ENCODE data around the gene SPATA46.

DNA sequence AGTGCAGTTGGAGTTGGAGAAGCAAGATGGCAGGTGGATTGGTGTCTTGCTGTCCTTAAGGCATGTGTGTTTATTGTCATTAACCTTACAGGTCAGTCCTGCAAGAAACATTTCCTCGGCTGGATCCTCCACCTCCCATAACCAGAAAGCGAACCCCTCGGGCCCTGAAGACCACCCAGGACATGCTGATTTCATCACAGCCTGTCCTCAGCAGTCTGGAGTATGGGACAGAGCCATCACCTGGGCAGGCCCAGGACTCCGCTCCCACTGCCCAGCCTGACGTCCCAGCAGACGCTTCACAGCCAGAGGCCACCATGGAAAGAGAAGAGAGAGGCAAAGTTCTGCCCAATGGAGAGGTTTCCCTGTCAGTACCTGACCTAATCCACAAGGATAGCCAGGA is 6.4 kb upstream of the SPATA46 start:
- TF ChIP-seq CTCF (optimal IDR thresholded peaks at IDR 0.05 in 1 of 3, IDR thresholded peaks at IDR 0.05 in 1 of 3, conservative IDR thresholded peaks at IDR 0.05 in 1 of 3; ENCODE audit: extremely low read depth in 1 of 3, insufficient read depth in 2 of 3, low read length in 3 of 3) (no peak), EZH2 (IDR thresholded peaks at IDR 0.05; ENCODE audit: low read length) (no peak)

Data from keratinocyte (primary cell).